HFF-Myc (cell line): Measurements from ENCODE around the gene ADRA2B.

Experiments used
- DNase-seq: peaks from one replicate; pipeline ENCODE4 v3.0.0-alpha.2; 2011; ENCODE audit warnings: low read depth; ENCODE audit errors: extremely low read depth
- H3K4me3 ChIP-seq: replicated peaks from 2 replicates; pipeline ENCODE4 v1.5.1; 2011; ENCODE audit warnings: low read depth, mild to moderate bottlenecking, control low read depth, low read length
- TF ChIP-seq, protein P1 (sequence below): IDR thresholded peaks from 2 replicates; pipeline ENCODE4 v1.5.1; 2012; ENCODE audit warnings: mild to moderate bottlenecking, low read depth, low read length, control low read depth; ENCODE audit errors: missing control alignments

ADRA2B gene

DNA sequence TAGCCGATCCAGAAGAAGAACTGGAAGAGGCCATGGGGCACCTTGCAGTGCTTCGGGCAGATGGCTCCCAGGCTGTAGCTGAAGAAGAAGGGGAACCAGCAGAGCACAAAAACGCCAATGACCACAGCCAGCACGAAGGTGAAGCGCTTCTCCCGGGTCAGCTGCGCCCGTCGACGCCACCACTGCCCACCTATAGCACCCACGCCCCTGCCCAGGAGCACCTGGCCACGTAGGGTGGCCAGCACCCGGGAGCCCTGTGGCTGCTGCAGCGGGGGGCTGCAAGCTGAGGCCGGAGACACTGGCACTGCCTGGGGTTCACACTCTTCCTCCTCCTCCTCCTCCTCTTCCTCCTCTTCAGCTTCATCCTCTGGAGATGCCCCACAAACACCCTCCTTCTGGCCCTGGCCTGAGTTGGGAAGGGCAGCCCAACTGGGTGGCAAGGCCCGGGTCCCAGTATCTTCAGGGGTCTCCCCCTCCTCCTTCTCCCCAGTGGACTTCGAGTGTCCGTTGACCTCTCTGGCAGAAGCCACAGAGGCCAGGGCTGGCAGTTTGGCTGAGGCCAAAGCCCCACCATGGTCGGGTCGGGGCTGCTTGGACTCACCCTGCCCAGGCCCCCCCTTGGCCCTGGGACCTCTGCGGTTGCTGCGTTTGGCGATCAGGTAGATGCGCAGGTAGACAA, 1.3 kb downstream of the ADRA2B start:
- TF ChIP-seq, protein P1, sequence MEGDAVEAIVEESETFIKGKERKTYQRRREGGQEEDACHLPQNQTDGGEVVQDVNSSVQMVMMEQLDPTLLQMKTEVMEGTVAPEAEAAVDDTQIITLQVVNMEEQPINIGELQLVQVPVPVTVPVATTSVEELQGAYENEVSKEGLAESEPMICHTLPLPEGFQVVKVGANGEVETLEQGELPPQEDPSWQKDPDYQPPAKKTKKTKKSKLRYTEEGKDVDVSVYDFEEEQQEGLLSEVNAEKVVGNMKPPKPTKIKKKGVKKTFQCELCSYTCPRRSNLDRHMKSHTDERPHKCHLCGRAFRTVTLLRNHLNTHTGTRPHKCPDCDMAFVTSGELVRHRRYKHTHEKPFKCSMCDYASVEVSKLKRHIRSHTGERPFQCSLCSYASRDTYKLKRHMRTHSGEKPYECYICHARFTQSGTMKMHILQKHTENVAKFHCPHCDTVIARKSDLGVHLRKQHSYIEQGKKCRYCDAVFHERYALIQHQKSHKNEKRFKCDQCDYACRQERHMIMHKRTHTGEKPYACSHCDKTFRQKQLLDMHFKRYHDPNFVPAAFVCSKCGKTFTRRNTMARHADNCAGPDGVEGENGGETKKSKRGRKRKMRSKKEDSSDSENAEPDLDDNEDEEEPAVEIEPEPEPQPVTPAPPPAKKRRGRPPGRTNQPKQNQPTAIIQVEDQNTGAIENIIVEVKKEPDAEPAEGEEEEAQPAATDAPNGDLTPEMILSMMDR = no peak
- H3K4me3 ChIP-seq = no peak overlapping the region
- DNase-seq = no peak

DNA sequence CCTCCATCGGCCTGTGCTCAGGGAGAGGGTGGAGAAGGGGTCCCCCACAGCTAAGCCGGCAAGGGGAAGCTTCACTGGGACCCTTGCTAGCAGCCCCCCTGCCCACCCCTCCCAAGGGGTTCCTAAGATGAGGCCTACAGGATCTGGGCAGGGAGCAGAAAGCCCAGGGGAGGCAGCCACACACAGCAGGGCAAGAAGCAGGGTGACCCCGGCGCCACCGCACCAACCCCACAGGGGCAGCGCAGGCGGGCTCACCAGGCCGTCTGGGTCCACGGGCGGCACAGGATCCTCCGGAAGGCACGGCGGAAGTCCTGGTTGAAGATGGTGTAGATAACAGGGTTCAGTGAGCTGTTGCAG, 1.8 kb downstream of the ADRA2B start:
- TF ChIP-seq, protein P1 = no peak

DNA sequence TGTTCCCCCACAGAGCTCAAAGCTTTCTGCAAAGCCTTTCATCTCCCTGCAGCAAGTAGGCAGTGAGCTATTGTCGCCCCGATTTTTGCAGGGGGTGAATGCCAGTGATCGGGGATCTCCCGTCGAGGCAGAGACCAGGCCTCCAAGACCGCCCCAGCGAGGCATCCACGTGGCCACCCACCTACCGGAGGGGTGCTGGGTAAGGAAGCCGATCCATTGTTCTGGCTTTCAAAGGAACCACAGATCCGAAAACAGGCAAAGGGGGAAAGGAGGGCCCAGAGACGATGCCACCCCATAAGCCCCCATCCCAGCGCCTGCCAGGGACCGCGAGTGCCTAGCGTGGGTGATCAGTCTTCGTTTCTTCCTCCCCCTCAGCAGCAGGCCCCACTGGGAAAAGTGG, 2.4 kb downstream of the ADRA2B start:
- TF ChIP-seq, protein P1 = no peak
- H3K4me3 ChIP-seq = no peak overlapping the region
- DNase-seq = no peak

More for the DNA sequence above, 1.8 kb downstream of the ADRA2B start:
- H3K4me3 ChIP-seq = no peak overlapping the region
- DNase-seq = no peak

DNA sequence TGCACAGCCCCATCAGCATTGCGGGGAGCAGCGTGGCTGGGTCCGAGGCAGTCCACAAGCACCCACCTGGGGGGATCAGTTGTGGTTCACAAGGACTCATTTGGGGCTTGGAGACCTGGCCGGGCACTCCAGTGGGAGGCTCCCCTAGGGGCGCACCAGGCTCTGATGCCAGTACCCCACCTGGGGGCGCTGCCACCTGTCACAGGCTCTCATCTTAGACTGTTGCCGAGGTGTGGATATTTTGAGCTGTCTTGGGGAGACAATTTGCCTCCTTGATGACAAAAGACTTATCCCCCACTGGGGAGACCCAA, 3.0 kb downstream of the ADRA2B start:
- TF ChIP-seq, protein P1 = no peak
- no peak for DNase-seq
- no peak overlapping the region for H3K4me3 ChIP-seq

DNA sequence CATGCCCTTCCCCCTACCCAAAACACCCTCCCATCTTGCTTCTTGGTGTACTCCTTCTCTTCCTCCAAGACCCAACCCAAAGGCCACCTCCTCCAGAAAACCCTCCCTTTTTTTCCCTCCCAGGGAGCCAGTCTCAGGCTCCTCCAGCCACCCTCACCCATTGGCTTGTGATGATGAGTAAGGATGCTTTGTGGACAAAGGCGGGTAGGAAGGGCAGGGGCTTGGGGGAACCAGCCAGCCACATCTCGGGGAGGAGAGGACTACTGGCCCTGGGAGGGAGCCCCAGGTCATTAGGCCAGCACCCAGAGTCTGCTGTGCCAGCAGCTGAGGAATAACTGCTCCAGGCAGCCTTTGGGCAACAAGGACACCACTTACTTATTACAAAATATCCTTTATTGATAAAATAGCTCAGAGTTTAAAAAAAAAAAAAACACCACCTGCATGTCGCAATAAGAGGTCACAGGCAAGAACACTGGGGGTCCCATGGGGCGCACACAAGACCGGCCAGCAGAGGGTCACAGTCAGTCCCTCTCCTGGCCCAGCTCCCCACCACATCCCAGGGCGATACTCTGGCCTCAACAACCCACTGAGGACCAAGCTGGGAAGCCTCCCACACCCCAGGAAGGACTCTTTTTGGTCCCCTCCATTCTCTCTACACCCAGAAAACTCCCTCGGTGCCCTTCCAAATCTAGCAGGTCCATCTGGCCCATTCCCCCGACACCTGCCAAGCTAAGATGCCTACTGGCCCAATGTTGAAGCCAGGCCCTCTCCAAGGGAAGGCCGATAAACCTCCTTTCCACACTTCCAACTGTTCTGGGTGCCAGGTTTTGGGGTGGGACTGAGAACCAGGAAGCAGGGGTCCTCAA, 3.6 kb downstream of the ADRA2B start:
- TF ChIP-seq, protein P1 = no peak
- no peak for DNase-seq
- no peak overlapping the region for H3K4me3 ChIP-seq

DNA sequence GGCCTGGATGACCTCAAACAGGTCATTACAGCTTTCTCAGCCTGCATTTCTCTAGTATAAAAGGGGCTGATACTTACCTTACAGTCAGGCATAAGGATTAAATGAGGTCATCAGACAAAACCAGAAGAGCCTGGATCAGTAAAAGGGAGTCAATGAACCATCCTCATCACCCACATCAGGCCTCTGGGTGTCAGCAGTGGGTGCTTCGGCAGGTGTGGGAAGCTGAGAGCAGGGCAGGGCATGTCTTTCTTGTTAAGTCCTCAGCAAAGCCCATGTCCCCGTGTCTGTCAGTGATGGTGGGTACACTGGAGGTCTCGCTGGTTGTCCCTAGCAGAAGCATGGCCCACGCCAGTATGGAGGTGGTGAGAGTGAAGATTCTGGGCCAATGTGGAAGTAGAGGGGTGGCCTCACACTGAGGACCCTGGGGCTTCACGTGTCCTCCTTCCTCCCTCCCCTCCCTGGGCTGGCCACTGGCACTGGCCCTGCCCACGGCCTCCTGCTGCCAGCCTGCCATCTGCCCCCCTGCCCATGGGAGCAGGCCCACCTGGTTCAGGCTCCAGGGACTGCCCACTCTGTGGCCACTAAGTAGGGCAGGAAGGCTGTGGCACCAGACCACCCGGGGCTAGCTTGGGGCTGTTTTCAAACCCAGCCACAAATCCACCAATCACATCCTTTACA, 4.4 kb downstream of the ADRA2B start:
- TF ChIP-seq, protein P1 = no peak
- no peak overlapping the region for H3K4me3 ChIP-seq
- DNase-seq = no peak
